Brain microvascular endothelial cell (primary cell): Measurements from ENCODE around the gene ELK4.

ENCODE experiments used
- DNase-seq: peaks from one replicate; pipeline ENCODE4 v3.0.0-alpha.2; 2020
- H3K27ac ChIP-seq: fragments of 250-450 bp; sonication (Bioruptor Pico); 2 replicates; pipeline ENCODE4 v1.5.1; 2020; ENCODE audit warnings: mild to moderate bottlenecking, moderate library complexity
- H3K27me3 ChIP-seq: fragments of 250-450 bp; sonication (Bioruptor Pico); replicated peaks from 2 replicates; pipeline ENCODE4 v1.5.1; 2020; ENCODE audit warnings: mild to moderate bottlenecking
- H3K36me3 ChIP-seq: fragments of 250-450 bp; sonication (Bioruptor Pico); replicated peaks from 2 replicates; pipeline ENCODE4 v1.5.1; 2020; ENCODE audit warnings: mild to moderate bottlenecking
- H3K4me3 ChIP-seq: 2 replicates; pipeline ENCODE4 v1.5.1; 2011; ENCODE audit warnings: low read depth, mild to moderate bottlenecking, control low read depth, low read length, moderate library complexity
- in situ Hi-C: cut with HindIII; loops from 2 replicates; pipeline ENCODE4 v1.10.0; 2017; ENCODE audit warnings: low sequenced_read_pairs, low pct_ligation_motif_present
- TF ChIP-seq, protein P1 (sequence below): IDR thresholded peaks from 2 replicates; pipeline ENCODE4 v1.5.1; 2011; ENCODE audit warnings: low read depth, mild to moderate bottlenecking, moderate library complexity, low read length, control low read depth, inconsistent platforms; ENCODE audit errors: missing control alignments

Gene ELK4

DNA sequence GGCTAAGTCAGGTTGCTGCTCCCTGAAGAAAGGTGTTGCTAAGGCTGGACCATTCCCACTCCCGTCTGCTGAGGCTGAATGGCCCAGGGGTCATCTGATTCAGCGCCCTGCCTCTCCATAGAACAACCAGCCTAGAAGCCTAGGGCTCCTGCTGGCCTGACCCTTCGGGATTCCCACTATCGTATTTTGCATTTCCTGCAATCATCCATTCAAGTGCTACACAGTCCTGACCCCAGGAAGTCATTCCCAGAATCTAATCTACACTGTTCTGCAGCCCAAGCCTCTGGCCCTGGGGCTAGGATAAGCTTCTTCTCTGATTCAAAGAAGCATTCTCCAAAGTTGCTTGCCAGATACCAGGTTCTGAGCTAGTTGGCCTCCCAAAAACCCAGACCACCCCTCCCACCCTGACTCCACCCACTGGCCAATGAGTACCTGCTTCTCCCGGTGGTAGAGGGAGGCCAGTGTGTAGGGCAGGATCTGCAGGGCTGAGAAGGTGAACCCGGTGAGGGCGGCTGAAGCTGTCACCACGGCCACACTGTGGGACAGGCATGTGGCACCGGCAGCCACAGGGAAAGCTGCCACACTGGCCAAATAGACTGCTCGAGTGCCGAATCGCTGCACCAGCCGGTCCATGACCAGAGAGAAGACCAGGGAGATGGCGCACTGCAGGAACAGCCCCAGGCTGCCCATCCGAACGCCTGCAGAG lies 29.8 kb upstream of the ELK4 start:
- in situ Hi-C loops, result loop anchor here (10.0 kb wide), 1 partner anchor 53 kb away; no protein-coding TSS in a partner anchor

DNA sequence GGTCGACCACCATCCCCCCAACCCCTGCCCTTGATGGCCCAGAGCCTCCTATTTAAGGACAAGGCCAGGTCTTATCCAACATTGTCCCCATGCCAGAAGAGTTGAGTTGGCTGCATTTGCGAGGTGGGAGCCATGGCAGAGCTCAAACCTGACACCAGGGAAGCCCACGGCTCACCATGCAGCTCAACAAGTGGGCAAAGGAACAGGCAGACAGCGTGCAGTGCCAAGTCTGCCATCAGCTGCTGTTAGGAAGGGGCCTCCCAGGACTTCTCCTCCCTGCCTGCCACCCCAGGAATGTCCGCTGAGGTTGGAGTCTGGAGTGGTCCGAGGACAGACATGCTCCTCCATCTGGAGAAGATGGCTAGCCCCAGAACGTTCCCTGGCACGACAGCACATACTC lies 28.6 kb upstream of the ELK4 start:
- H3K27me3 ChIP-seq, result no peaks in the 10 kb centered on the region
- no peak for DNase-seq
- TF ChIP-seq, protein P1, sequence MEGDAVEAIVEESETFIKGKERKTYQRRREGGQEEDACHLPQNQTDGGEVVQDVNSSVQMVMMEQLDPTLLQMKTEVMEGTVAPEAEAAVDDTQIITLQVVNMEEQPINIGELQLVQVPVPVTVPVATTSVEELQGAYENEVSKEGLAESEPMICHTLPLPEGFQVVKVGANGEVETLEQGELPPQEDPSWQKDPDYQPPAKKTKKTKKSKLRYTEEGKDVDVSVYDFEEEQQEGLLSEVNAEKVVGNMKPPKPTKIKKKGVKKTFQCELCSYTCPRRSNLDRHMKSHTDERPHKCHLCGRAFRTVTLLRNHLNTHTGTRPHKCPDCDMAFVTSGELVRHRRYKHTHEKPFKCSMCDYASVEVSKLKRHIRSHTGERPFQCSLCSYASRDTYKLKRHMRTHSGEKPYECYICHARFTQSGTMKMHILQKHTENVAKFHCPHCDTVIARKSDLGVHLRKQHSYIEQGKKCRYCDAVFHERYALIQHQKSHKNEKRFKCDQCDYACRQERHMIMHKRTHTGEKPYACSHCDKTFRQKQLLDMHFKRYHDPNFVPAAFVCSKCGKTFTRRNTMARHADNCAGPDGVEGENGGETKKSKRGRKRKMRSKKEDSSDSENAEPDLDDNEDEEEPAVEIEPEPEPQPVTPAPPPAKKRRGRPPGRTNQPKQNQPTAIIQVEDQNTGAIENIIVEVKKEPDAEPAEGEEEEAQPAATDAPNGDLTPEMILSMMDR, result no peak
- H3K36me3 ChIP-seq, result no peaks in the 10 kb centered on the region
- H3K4me3 ChIP-seq, result no peak overlapping the region
- H3K27ac ChIP-seq, result no peak overlapping the region
- in situ Hi-C loops, result loop anchor here (10.0 kb wide), 1 partner anchor 54 kb away; no protein-coding TSS in a partner anchor

More for the DNA sequence above, 29.8 kb upstream of the ELK4 start:
- DNase-seq, result no peak
- Histone ChIP-seq H3K4me3 (no peak overlapping the region), H3K27ac (no peak overlapping the region), H3K27me3 (no peaks in the 10 kb centered on the region), H3K36me3 (no peaks in the 10 kb centered on the region)
- TF ChIP-seq, protein P1, result no peak

DNA sequence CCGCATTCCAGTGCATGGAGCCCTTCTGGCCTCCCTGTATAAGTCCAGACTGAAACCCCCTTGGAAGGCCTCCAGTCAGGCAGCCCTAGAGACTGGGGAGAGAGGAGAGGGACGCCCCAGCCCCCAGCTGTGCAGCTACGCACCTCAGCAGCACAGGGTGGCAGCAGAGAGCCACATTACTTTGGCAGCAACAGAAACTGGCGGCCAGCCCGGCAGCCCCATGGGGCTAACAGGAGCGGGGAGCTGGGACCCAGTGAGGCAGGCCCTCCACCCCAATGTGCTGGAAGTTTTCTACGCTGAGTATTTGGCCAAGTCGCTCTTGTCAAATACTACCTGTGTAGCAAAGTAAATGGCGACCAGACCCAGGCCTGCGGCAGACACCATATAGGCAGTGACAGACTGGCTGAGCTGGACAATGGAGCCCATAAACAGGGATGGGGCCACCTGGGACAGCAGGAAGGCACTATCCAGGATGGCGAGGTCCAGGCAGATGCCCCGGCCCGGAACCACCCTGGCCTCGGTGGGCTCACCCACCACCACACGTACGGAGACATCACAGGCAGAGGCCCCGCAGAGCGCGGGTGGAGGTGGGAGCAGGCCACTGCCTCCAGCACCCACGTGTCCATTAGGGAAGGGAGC lies 27.3 kb upstream of the ELK4 start:
- no peak overlapping the region for H3K27ac ChIP-seq
- no peaks in the 10 kb centered on the region for H3K27me3 ChIP-seq
- peak; percentile 61 for DNase-seq
- no peaks in the 10 kb centered on the region for H3K36me3 ChIP-seq
- no peak overlapping the region for H3K4me3 ChIP-seq
- in situ Hi-C loops, result no loop called here
- TF ChIP-seq, protein P1, result peak; percentile 96

DNA sequence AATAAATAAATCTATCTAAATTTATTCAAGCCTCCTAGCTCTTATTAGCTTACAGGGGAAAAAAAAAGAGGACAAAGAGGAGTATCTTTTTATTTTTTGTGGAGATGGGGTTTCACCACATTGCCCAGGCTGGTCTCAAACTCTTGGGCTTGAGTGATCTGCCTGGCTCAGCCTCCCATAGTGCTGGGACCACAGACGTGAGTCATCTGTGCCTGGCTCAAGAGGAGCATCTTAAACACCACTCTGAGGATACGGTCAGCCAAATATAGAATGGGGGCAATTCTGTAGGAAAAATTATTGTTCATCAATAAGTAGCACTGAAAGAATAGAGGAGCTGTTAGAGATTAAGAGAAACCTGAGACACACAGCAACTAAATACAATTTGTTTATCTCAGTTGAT lies 24.4 kb upstream of the ELK4 start:
- H3K36me3 ChIP-seq, result no peaks in the 10 kb centered on the region
- TF ChIP-seq, protein P1, result no peak

DNA sequence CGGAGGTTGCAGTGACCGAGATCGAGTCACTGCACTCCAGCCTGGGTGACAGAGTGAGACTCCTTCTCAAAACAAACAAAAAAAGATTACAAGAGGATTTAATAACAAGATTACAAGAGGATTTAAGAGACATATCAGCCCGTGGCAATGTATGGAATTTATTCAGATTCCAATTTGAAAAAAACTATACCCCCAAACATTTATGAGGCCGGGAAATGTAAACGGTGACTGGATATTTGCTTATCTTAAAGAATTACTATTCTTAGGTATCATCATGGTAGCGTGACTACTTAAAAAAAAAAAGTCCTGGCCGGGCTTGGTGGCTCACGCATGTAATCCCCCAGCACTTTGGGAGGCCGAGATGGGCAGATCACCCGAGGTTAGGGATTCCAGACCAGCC lies 21.2 kb upstream of the ELK4 start:
- in situ Hi-C loops, result no loop called here
- TF ChIP-seq, protein P1, result no peak
- no peaks in the 10 kb centered on the region for H3K36me3 ChIP-seq
- no peak overlapping the region for H3K4me3 ChIP-seq
- H3K27ac ChIP-seq, result no peak overlapping the region
- DNase-seq, result no peak
- no peaks in the 10 kb centered on the region for H3K27me3 ChIP-seq

More for the DNA sequence above, 24.4 kb upstream of the ELK4 start:
- Histone ChIP-seq H3K27me3 (no peaks in the 10 kb centered on the region), H3K27ac (no peak overlapping the region), H3K4me3 (no peak overlapping the region)
- in situ Hi-C loops, result no loop called here
- no peak for DNase-seq
